GM12892 (cell line): ENCODE measurements around the gene OR2A42.
"Not testable (repeated sequence)": the region's sequence is repeated elsewhere in the genome, so short reads cannot be mapped to it uniquely, and the experiment has no call there.

Experiments
- POLR2A ChIP-seq: IDR thresholded peaks from 2 replicates; pipeline ENCODE4 v1.6.1; 2011; ENCODE audit warnings: low read depth, low read length, control low read depth
- POLR2AphosphoS5 ChIP-seq: IDR thresholded peaks from 2 replicates; pipeline ENCODE4 v1.6.1; 2011; ENCODE audit warnings: low read depth, low read length, control low read depth

GRCh38 chr7:144247674-144248330 is 8.4 kb upstream of the OR2A42 start:
- not testable (repeated sequence) for TF ChIP-seq POLR2A, POLR2AphosphoS5
